HG02642 (cell line): Measurements from ENCODE around the gene WNK1.
"Not testable (repeated sequence)": the region's sequence is repeated elsewhere in the genome, so short reads cannot be mapped to it uniquely, and the experiment has no call there.

Experiments
- ATAC-seq: cut with Tn5 transposase; IDR thresholded peaks from one replicate; pipeline ENCODE4 v1.9.1; 2021; ENCODE audit warnings: mild to moderate bottlenecking; ENCODE audit not compliant: unreplicated experiment, poor library complexity

Gene WNK1

DNA sequence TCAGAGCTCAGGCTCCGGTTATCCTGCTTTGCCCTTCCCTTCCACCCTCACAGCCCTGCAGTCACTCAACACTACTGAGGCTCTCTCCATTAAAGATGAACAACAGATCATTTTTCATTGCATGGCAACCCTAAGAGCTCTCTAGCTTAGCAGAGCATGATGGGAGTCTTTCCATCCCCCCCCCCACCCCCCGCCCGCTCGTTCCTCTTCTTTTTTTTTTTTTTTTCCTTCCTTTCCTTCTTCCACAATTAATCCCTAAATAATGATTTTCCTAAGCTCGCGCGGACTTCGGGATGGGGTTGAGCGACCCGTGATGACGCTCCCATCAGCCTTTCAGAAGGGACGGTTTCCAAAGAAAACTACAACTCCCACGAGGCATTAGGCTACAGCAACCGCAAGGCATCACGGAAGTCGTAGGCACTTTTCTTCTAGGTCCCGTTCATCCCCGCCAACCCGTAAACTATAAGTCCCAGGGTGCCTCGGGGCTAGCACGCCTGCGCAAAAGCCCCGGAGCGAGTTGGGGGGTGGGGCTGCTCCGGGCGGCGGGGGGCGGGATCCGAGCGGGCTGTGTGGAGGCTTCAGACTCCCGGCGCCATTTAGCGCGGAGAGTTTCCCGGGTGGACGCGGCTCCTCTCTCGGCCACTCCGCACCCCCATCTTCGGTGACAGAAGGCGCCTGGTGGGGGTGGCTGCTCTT, at the start of gene WNK1:
Gene WNK1, plus strand, starts transcription at position 581 of the 696 bp plus-strand sequence. CDS start 987 bp downstream, outside the sequence.
- ATAC-seq = peak; percentile 55

DNA sequence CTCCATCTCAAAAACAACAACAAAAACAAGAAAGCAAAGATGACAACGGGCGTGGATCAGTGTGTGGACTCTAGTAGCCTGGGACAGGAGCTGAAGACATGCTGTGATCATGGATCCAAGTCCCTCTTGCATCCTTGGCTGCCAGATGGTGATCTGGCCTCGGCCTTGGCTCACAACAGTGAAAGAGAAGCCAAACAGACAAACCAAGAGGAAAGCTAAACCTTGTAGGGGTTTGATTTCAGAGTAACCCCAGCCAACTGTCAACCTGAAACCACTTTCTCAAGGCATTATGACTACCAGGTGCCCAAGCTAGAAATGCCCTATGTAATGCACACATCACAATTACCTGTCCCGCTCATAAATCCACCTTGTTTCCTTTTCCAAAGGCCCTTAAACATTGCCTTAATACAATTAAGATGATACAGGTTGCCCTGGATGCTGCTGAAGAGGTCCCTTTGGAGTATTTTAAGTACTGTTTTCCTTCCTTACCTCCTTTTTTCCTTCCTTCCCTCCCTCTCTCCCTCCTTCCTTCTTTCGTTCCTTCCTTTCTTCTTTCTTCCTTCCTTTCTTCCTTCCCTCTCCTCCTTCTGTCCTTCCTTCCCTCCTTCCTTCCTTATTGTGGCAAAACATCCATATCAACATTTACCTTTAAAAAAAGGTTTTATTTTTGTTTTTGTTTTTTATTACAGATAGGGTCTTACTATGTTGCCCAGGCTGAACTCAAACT, 47.7 kb upstream of the WNK1 start:
- no peak for ATAC-seq

DNA sequence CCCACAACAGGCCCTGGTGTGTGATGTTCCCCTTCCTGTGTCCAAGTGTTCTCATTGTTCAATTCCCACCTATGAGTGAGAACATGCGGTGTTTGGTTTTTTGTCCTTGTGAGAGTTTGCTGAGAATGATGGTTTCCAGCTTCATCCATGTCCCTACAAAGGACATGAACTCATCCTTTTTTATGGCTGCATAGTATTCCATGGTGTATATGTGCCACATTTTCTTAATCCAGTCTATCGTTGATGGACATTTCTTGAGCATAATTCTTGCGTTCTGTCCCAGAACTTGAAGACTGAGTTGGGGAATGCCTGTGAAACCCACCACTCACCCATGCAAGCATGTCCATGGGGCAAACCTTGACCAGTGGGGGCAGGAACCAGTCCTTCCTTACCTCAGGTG, 44.3 kb upstream of the WNK1 start:
- ATAC-seq = not testable (repeated sequence)

DNA sequence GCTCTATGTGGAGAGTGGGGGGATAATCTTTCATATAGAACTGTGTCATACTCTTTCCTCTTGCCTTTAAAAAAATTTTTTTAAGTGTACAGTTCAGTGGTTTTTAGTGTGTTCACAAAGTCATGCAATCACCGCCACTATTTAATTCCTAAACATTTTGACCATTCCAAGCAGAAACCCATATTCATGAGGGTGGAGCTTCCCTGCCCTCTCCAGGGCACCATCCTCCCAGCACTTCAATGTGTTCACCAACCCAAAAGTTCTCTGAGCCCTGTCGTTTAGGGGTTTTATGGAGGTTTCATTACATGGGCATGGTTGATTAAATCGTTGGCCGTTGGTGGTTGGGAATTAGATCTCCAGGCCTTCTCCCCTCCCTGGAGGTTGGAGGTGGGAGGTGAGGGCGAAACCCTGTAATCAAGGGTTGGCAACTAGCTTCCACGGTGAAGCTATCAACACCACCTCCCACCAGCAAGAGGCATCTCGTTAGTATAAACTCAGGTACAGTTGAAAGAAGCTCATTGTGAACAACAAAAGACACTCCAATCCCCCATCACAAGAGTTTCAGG, 42.8 kb upstream of the WNK1 start:
- no peak for ATAC-seq

DNA sequence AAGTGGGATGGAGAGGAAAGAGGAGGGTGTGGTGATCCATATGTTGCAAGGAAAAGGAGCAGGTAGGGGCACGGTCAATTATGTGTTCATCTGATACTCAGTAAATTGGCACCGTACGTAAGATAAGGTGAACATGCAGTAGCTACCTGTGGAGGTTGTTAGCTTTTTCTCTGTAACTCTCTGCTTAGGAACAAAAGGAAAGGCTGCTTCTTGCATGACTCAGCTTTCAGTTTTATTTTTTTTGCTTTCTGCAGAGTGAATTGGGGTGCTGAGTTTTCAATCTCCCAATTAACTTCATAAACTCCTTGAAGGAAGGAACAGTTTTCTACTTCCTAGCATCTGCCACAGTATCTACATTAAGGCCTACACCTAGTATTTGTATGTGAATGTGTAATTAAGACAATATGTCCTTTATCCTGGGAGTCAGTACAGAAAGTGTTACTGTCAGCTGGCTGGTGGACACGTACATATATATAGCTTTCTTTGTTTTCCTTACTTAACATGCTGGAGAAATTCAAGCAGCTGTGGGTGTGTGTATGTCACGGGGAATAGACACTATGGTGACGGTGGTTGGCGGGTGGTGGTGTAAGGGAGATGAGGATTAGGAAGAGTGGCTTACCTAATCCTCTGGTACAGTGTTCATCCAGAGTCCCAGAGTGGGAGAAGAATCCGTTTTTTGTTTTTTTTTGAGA, 40.1 kb upstream of the WNK1 start:
- no peak for ATAC-seq

DNA sequence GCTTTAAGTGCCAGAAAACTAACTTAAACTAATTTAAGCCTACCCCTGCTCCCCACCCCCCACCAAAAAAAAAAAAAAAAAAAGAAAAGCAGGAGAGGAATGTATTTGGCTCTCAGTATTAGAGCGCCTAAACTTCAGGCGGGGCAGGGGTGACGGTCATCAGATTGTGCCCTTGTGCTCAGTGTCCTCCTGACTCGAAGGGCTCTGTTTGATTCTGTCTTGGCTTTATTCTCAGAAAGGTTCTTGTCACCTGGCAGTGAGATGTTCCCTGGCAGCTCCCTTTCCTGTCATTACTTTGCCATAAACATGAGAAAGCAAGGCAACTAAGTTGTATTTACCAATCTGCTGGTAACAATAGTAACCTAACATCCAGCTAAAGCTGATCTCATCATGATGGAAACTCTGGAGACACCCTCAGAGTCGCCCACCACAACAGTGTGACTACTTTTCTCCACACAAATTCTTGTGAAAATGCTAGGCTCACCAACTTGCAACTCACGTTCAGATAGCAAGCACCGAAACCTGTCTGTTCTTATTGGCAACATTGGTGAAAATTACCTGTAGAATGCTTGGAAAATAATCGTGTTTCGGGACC, 39.0 kb upstream of the WNK1 start:
- ATAC-seq = no peak

DNA sequence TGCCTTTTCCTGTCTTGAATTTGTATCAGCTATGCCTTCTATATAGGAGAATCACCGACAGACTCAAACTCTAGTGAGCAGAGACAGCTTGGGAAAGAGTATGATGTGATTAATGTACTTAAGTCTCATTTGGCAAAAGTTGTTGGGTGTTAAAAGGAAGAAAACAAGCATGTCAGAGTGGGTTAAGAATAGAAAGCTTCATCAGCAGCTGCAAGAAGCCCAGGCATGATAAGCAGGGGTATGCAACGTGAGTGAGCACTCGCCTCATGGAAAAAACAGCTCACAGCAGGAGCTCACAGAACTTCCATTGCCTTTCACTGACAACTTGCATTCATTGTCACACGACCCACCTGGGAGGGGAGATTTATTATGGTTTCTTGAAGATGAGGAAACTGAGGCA, 35.9 kb upstream of the WNK1 start:
- ATAC-seq = no peak

DNA sequence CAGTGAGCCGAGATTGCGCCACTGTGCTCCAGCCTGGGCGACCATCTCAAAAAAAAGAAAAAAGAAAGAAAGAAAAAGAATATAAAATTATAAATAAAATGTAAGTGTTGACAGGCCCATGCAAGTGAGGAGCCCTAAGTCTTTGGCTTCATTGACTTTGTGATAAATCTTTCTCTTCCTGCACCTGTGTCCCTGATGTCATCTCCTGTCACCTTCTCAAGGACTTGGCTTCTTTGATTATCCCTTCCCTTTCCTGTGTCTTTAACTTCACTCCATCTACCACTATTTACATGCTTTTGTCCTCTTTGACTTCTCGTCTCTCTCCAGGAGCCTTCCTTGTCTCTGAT, 33.6 kb upstream of the WNK1 start:
- ATAC-seq = no peak

DNA sequence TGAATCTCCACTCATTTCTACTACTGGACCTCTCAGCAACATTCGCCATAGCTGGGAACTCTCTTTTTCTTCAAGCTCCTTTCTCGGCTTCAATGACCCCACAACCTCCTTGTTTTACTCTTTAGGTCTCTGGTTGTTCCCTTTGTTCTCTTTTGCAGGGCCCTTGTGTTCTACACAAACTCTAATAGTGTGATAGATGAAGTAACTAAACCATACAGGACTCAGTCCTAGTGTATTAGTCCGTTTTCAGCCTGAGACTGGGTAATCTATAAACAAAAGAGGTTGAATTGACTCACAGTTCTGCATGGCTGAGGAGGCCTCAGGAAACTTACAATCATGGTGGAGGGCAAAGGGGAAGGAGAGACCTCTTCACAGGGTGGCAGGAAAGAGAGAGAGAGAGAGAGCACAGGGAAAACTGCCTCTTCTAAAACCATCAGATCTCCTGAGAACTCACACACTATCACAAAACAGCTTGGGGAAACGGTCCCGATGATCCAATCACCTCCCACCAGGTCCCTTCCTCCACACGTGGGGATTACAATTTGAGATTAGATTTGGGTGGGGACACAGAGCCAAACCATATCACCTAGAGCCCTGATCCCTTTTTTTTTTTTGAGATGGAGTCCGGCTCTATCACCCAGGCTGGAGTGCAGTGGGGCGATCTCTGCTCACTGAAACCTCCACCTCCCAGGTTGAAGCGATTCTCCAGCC, 32.0 kb upstream of the WNK1 start:
- no peak for ATAC-seq

DNA sequence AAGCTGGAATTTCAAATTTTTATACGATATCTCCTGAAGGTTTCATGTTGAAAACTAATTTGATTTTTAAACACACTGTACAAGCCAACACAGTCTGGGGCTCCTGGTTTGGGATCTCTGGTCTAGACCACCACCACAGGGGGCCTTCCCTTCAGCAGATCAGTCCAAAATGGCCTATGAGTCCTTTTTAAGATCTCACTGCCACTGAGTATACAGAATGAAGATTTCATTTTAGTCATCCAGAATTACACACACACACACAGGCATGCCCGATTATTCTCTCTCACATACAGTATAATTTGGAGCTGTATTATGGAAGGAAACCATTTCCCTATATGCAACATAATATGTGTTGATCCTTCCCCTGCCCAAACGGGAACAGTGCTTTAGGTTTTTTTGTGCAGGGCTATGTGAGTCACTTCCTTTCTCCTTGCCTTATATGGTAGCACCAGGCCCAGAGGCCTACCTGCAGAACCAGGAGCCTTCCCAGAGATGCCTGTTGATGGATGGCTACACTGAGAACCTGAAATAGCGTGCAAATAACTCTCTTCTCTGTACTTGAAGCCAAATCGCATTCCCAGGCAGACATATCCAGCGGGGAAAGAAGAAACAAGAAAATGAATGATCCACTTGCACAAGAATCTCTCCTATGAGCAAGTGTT, 28.1 kb upstream of the WNK1 start:
- ATAC-seq = no peak

DNA sequence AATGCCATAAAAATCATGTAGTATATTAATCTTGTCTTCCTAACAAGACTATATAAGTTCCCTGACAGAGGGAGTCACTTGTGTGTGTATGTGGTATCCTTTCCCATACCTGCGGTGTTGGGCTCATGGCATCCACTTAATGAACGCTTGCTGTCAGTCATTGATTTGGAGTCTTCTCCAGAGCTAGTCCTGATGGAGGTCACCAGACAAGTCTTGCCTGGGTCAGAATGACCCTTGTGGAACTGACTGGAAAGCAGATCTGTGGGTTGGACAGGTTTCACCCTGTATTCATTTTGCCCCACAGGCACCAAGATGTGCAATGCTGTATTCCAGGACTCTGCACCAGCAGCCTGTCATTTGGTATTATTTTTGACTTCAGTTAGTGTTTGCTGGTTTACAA, 27.3 kb upstream of the WNK1 start:
- ATAC-seq = no peak

DNA sequence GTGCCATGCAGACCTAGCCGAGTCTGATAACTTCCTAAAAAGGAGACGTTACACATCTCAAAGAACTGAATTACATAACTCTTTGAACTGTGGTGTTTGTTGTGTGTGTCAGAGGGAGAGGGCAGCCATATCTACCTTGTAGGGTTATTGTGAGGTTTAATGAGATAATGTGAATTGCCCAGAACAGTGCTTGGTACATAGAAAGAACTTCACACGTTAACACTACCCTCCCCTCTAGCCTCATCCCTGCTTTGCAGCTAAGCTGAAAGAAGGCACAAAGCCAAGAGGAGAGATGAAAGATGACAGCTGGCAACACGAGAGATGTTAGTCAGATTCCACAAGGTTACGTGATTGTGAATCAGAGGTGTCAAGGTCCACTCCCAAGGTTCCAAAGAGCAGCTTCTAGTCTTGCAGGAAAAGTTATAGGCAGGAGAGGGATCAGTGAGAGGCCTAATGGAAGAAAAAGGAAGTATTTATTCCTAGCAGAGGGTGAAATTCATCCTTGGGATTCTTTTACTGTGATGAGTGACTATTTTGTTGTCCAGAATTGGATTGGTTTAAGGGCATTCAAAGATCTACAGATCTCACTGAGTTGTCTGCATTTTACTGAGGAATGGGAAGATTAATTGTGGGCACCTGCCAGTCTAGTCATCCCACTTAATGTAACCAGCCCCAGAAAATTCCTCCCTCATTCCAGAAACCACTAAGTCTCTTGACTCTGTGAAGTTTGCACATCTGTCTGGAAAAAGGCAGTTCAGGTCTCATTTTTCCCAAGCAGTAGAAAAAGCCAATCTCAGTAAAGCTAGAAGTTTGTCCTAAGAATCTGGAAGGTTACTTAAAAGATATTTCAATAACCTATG, 25.9 kb upstream of the WNK1 start:
- no peak for ATAC-seq

DNA sequence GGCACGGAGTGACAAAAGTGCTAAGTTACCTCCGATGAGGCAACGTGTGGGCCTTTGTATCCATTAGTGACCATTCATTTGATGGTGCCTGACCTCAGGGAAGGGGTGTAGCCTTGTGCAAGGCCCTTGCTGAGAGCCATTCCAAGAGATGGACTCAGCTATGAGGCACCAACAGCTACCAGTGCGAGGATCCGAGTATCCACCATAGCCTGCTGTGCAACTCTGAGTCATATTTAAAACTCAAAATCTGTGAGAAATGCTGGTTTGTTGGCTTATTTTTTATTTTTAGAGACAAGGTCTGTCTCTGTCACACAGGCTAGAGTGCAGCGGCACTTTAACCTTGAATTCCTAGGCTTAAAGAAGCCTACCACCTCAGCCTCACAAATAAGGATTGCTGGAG, 25.1 kb upstream of the WNK1 start:
- no peak for ATAC-seq

DNA sequence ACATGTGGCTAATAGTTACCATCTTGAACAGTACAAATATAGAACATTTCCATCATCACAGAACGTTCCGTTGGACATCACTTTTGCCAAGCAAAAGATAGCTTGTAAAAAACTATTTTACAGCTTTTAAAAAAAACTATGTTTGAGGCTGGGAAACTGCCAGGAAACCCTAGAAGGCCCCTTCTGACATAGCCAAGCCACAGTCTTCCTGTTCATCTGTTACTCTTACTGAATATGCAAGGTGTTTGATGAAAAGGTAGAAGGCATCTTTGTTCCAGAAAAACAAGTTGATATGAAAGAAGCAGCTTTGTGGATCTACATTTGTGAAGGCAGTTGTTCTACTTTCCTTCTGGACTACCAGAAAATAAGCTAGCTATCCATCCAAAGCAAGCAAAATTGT, 23.6 kb upstream of the WNK1 start:
- no peak for ATAC-seq

DNA sequence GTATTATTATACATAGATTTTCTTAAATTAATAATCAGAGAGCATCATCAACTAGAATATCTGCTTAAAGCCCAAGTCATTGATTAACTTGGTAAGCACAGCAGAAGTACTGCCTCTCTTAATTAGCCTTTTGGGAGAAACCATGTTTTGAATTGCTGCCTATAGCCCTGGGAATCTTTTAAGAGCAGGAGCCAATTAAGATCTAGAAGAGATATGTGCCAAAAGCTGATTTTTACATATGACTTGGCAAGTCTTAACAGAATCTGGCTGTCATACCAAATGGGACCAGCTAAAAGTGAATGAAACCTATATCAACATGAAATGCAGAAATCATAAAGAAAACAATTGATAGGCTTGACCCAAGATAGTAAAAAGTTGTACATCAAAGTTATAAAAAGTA, 23.2 kb upstream of the WNK1 start:
- ATAC-seq = no peak

DNA sequence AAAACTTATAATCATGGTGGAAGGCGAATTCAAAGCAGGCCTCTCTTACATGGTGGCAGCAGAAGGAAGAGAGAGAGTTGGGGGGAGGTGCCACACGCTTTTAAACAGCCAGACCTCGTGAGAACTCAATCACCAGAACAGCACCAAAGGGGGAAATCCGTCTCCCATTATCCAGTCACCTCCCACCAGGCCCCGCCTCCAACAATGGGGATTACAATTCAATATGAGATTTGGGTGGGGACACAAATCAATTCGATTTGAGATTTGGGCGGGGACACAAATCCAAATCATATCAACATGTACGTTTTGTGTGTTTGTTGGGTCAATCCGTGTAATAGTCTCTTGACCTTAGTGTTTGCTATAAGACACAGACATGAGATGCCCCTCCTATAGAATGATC, 21.8 kb upstream of the WNK1 start:
- ATAC-seq = no peak

DNA sequence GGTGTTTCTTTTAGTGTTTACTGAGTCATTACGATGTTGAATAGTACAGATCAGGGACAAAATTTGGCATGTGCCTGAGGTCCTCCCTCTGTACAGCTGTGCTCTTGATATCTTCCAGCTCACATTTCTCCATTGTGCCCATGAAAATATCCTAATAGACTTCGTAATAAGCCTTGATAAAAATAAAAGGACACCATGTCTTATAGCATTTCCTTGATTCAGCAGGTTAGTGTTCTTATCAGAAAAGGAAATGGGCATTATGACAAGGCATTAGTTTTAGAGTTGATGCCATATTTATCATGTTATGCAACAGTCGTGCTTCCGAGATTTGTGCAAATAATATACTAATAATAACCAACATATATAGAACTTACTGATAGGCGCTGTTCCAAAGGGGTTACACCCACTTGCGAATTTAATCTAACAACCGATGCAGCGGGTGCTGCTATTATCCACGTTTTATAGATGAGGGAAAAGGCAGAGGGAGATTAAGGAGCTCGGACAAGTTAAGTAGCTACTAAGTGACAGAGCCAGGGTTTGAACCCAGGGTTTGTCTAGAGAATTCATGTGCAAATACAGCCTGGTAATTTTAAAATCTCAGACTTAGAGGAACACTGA, 15.1 kb upstream of the WNK1 start:
- ATAC-seq = no peak

DNA sequence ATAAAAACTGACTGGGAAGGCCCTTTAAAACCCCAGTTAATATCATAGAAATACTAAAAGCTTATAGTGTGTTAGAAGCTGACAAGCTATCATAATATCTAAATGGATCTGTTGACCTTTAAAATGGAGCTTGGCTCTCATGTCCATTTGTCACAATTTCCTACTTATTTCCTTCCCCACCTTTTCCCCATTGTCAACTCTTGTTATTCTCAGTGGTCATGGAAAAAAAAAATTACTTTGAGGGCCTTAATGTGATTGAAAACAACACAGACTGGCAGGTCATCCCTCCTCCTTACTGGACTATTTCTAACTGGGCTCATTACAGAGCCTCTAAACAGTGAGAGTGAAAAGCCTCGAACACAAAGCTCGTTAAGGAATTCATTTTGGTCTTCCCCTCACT, 13.7 kb upstream of the WNK1 start:
- ATAC-seq = no peak
